NCI-H146 treated with DMSO at 0.1 percent for 48 hours (cell line): Measurements from ENCODE around the gene ST6GAL2.

Experiments used
- DNase-seq: peaks from one replicate; lab custom pipeline; 2025; ENCODE audit not compliant: unreplicated experiment; lab: John Stamatoyannopoulos, UW

ST6GAL2 gene

DNA sequence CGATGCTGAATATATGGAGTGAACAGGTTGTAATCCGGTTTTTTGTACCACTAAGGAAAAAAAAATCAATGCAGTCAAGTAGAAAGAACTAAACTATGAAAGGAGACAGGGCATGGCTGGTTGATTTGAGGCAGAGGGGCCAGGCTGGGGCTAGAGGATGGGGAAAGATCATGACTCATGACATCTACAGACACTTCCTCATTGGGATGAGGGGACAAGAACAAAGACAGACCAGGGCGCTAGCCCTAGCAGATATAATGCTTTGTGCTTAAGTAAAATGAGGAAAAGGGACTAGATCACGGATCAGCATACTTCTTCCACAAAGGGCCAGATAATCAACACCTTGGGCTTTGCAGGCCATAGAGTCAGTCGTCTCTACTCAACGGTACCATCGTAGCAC is 55.8 kb downstream of the ST6GAL2 start:
- no peak for DNase-seq

DNA sequence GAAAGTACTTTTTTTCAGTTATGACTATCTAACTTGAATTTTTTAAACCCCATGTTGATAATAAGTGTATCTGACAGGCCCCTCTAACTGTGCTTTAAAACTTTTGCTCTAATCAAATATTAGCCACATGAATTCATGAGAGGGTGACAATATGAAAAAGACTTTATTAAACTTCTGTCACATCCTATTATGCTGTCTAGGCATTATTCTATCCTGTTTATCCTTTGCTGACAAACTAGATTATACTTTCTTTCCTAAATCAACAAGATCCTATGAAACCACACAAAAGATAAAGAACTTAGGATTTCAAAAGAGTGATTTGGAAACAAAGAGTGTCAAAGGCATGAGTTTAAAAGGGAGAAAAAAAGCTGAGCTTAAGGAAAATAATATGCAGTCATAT is 57.8 kb downstream of the ST6GAL2 start:
- no peak for DNase-seq

DNA sequence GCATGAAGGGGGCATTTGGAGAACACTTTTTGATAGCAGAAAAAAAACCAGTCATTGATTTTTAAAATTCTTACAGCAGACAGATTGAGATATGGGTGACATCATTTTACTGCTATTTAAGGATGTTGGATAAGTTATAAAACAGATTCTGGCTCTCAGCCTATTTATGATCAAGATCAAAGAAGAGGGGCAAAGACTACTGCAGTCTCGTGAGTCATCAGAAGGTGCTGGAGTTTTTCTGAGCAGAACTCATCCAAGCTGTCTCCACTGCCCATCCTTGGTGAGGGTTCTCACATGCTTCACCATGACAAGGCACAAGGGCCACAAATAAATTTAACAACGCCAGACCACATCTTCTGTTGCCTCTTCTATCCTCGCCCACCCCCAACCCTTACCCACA is 58.8 kb downstream of the ST6GAL2 start:
- no peak for DNase-seq

- DNase-seq: no peak
Observed at GRCh38 chr2:106825161-106825560, 60.8 kb downstream of the ST6GAL2 start.

GRCh38 chr2:106816974-106817373 is 69.0 kb downstream of the ST6GAL2 start:
- DNase-seq: no peak

- no peak for DNase-seq
Observed at GRCh38 chr2:106812841-106813240, 73.1 kb downstream of the ST6GAL2 start.

- no peak for DNase-seq
Observed at GRCh38 chr2:106812383-106812782, 73.6 kb downstream of the ST6GAL2 start.

GRCh38 chr2:106805716-106806115 is 80.3 kb downstream of the ST6GAL2 start:
- no peak for DNase-seq

- DNase-seq: no peak
Observed at GRCh38 chr2:106804161-106804560, 81.8 kb downstream of the ST6GAL2 start.

- no peak for DNase-seq
Observed at GRCh38 chr2:106800976-106801655, 84.9 kb downstream of the ST6GAL2 start.

GRCh38 chr2:106800180-106800579 is 85.8 kb downstream of the ST6GAL2 start:
- DNase-seq: no peak

DNA sequence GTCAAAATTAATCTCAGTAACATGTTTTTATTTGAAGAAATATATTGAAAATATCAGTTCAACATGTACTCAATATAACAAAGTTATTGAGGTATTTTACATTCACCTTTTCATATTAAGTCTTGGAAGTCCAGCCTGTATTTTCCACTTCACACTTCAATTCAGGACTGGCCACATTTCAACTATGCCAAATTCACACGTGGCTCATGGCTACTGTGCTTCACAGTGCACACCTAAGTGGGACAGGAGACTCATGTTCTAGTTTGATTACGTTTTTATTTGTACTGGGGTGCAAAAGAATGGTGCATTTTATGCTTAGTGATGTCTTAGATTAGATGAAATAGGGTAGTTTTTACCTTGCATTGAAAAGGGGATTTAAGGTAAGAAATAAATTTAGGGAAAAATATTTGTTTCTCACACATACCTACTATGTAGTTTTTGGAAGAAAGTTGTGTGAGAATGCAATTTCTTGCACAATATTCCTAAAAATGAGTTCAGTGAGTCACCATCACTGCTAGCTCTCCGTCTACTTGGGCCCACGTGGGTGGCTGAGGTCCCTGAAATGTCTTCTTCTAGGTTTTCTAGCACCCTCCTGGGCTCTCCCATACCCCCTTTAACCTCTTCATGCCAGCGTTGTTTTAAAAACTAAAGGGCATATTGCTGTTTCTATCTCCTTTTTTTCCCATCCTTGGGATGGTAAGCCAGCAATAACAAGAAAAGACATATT is 87.0 kb downstream of the ST6GAL2 start:
- DNase-seq: no peak

DNA sequence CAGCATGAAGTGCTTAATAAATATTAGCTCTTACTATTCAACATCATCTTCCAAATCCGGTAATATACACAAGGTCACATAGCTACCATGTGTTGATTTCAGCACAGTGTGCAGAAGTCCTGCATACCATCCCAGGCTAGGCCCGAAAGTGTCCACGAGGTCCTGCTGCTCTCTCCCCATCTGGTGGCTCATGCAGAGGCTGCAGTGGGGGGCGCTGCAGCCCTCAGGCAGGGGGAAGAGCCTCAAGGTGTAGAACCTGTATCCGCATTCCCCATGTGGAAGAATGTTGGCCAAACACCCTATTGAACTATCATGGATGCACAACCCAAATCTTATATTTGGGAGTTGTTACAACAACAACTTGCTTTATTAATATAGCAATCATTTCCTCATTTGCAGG is 88.5 kb downstream of the ST6GAL2 start:
- no peak for DNase-seq

GRCh38 chr2:106792671-106793070 is 93.3 kb downstream of the ST6GAL2 start:
- DNase-seq: no peak

GRCh38 chr2:106789185-106789584 is 96.8 kb downstream of the ST6GAL2 start:
- DNase-seq: no peak

GRCh38 chr2:106782681-106783080 is 103.3 kb downstream of the ST6GAL2 start:
- DNase-seq: no peak

DNA sequence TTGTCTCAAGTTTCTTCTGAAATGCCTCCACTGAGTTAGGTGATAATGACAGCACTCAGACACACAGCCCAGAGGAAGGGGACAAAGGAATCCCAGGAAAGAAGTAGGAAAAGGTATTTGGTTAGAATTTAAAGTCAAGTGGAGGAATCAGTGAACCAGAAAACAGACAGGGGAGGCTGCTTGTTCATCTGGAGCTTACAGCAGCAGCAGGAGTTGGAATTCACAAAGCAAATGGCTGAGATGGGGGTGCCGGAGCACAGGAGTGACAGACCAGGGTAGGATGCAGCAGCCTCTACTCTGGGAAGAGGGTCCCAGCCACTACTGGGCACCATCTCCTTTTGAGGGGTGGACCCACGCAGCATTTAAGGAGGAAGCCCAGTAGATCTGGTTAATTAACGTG is 104.8 kb downstream of the ST6GAL2 start:
- no peak for DNase-seq

DNA sequence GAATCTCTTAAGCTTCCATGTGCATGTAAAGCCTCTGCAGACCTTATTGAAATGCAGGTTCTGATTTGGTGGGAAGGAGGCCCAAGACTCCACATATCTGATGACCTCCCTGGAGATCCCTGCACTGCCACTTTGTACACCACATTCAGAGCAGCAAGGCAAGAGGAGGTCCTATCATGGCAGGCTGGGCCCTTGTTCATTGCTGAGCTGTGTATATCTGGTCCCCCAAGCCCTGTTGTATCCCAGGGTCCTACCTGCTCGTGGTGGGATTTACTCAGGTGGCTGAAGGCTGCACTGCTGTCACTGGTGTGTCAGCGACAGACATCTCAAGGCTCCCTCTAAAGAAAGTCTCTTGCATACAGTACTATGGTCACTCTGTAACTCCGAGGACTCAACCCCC is 114.2 kb downstream of the ST6GAL2 start:
- DNase-seq: no peak

- no peak for DNase-seq
Observed at GRCh38 chr2:106770986-106771385, 115.0 kb downstream of the ST6GAL2 start.

DNA sequence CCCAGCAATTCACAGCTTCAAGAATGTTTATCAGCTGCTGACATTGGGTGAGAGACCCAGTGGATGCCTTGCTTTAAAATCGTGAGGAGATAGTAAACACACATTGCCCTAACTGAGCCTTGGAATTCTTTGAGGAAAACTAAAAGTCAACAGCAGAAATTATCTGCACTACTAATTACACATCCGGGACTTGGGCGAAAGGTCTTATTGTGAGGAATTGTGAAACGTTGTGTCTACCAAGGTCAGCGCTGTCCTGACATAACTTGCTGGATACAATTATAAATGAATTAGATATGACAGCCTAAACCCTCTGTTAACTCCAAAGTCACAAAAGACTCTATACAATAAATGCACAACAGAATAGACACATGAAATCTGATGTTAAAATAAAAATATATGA is 121.4 kb downstream of the ST6GAL2 start:
- no peak for DNase-seq

DNA sequence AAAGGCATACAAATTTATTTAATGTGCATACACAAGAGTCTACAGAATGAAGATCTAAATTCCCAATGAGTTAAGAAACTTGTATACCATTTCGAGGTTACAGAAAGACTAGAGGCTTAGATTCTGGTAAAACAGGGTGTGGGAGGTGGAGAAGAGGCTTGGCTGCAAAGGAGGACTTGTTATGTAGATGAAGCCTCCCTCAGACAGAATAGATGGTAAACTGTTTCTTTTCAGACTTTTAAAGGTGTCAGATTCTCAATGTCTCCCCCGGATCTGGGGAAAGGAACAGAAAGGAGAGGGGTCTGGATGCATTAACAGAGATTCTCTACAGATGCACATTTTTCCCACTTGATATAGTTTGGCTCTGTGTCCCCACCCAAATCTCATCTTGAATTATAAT is 126.0 kb downstream of the ST6GAL2 start:
- no peak for DNase-seq

- no peak for DNase-seq
Observed at GRCh38 chr2:106758901-106759497, 127.0 kb downstream of the ST6GAL2 start.
